ENCODE measurements around the gene RIT1.

DNA sequence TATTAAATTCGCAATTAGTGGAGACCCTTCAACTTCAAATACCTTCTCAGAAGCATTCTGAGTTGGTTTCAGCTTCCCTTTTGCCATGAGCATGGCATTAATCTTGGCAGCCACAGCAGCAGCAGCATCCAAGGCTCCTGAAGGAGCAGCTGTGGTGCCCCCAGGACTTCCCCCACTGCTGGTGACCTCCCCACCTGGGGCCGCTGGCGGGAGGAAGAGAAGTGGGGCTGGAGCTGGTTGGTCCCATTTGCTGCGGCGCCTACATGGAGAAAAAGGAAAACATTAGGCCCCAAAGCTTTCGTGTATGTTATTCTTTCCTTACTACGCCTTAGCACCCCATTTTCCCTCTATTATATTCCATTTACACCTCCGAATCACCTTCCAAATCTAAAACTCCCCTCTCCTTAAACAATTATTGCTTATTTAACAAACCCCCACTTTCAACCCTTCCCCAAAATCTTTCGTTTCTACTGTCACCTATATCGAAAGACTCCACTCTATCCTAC lies 22.5 kb upstream of the RIT1 start:
- TF ChIP-seq, protein P1, sequence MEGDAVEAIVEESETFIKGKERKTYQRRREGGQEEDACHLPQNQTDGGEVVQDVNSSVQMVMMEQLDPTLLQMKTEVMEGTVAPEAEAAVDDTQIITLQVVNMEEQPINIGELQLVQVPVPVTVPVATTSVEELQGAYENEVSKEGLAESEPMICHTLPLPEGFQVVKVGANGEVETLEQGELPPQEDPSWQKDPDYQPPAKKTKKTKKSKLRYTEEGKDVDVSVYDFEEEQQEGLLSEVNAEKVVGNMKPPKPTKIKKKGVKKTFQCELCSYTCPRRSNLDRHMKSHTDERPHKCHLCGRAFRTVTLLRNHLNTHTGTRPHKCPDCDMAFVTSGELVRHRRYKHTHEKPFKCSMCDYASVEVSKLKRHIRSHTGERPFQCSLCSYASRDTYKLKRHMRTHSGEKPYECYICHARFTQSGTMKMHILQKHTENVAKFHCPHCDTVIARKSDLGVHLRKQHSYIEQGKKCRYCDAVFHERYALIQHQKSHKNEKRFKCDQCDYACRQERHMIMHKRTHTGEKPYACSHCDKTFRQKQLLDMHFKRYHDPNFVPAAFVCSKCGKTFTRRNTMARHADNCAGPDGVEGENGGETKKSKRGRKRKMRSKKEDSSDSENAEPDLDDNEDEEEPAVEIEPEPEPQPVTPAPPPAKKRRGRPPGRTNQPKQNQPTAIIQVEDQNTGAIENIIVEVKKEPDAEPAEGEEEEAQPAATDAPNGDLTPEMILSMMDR (IDR thresholded peaks at IDR 0.05) = no peak
- TF ChIP-seq POLR2A (IDR thresholded peaks at IDR 0.05) (no peak), POLR2AphosphoS5 (IDR thresholded peaks at IDR 0.05) (no peak)
